Activated CD4-positive, alpha-beta T cell treated with anti-CD3 and anti-CD28 coated beads, Interleukin-2, amount 50 U/mL, for 4 hours (primary cell): Measurements from ENCODE around the gene TMEM33.

ENCODE experiments used
- DNase-seq, 2 experiments: peaks; one replicate each; pipeline ENCODE4 v3.0.0-alpha.2; 2020

The TMEM33 gene

GRCh38 chr4:42008011-42008786 is 73.0 kb downstream of the TMEM33 start:
- no peak for DNase-seq
